A549 (cell line): ENCODE data around the gene HUNK. TPM values are rescaled to one million over a fixed set of nuclear protein-coding genes. Genes with fewer than 3 reads are reported as not detected.

Experiments used
- ATAC-seq, 2 experiments: fragments of 200-7000 bp in 1 of 2; fragments of >200 bp in 1 of 2; cut with Nextera tagmentation in 1 of 2; cut with Tn5 transposase in 1 of 2; 3 replicates each; pipeline versions ENCODE4 v1.8.0 to v1.9.1; 2018 to 2020; ENCODE audit warnings: mild to moderate bottlenecking in 1 of 2, moderate library complexity in 1 of 2
- CTCF ChIA-PET: fragments of 300-600 bp; sonication (Branson Sonifier 250); formaldehyde crosslinking; extraction: SDS; loops from one replicate; lab custom pipeline; 2021; ENCODE audit warnings: antibody characterized with exemption, inconsistent platforms; lab: Yijun Ruan, JAX
- POLR2A ChIA-PET: fragments of 350-600 bp; formaldehyde crosslinking; extraction: SDS; loops from one replicate; lab custom pipeline; 2021; ENCODE audit warnings: antibody characterized with exemption, inconsistent platforms; lab: Yijun Ruan, JAX
- DNase-seq, 2 experiments: peaks; one replicate each; pipeline versions ENCODE4 v3.0.0 to v3.0.0-alpha.2; 2011 to 2016; ENCODE audit warnings: low read depth in 1 of 2, low spot score in 1 of 2
- FAIRE-seq: peaks from 2 replicates; lab custom pipeline; 2011; peaks lifted over from hg19 to GRCh38; lab: Jason Lieb, UNC
- H3K27ac ChIP-seq, 2 experiments: fragments of >200 bp; sonication (Bioruptor Twin); formaldehyde crosslinking; 3 replicates each; pipeline ENCODE4 v1.5.1; 2016 to 2017
- H3K4me1 ChIP-seq: fragments of >200 bp; sonication (Bioruptor Twin); formaldehyde crosslinking; 3 replicates; pipeline ENCODE4 v1.6.1; 2016
- H3K4me2 ChIP-seq: fragments of >200 bp; sonication (Bioruptor Twin); formaldehyde crosslinking; 3 replicates; pipeline ENCODE4 v1.6.1; 2016
- H3K4me3 ChIP-seq: fragments of >200 bp; sonication (Bioruptor Twin); formaldehyde crosslinking; 3 replicates; pipeline ENCODE4 v1.5.1; 2016
- H3K9me3 ChIP-seq: fragments of >200 bp; sonication (Bioruptor Twin); formaldehyde crosslinking; 3 replicates; pipeline ENCODE4 v1.6.1; 2016
- CBX2 ChIP-seq: fragments of 200-600 bp; sonication (generic); IDR thresholded peaks from 2 replicates; pipeline ENCODE4 v1.6.1; 2016; ENCODE audit warnings: low read depth, mild to moderate bottlenecking, borderline replicate concordance
- CHD2 ChIP-seq: fragments of 150-350 bp; IDR thresholded peaks from 2 replicates; pipeline ENCODE4 v1.6.1; 2014; ENCODE audit warnings: low read length; ENCODE audit not compliant: partially characterized antibody
- CHD4 ChIP-seq: fragments of 200-600 bp; sonication (generic); IDR thresholded peaks from 2 replicates; pipeline ENCODE4 v1.6.1; 2016; ENCODE audit warnings: antibody characterized with exemption, mild to moderate bottlenecking, borderline replicate concordance
- CTCF ChIP-seq: fragments of >200 bp; sonication (Bioruptor Twin); formaldehyde crosslinking; IDR thresholded peaks from 3 replicates; pipeline ENCODE4 v1.5.1; 2016
- ELK1 ChIP-seq: fragments of 150-350 bp; IDR thresholded peaks from 2 replicates; pipeline ENCODE4 v1.6.1; 2014; ENCODE audit warnings: low read depth, mild to moderate bottlenecking, low read length
- ESRRA ChIP-seq: fragments of 150-350 bp; IDR thresholded peaks from 2 replicates; pipeline ENCODE4 v1.6.1; 2014; ENCODE audit warnings: mild to moderate bottlenecking, low read length, borderline replicate concordance
- HDAC2 ChIP-seq: fragments of 200-600 bp; sonication (generic); IDR thresholded peaks from 2 replicates; pipeline ENCODE4 v1.6.1; 2016
- HES2 ChIP-seq: fragments of >200 bp; sonication (Bioruptor Twin); formaldehyde crosslinking; IDR thresholded peaks from 2 replicates; pipeline ENCODE4 v1.6.1; 2016
- HEYL ChIP-seq: fragments of 250-450 bp; sonication (Bioruptor Pico); IDR thresholded peaks from 2 replicates; pipeline ENCODE4 v1.8.0; 2021; ENCODE audit warnings: mild to moderate bottlenecking, moderate library complexity
- HOXB5 ChIP-seq: fragments of 250-450 bp; sonication (Bioruptor Pico); IDR thresholded peaks from 2 replicates; pipeline ENCODE4 v1.5.0; 2020; ENCODE audit warnings: mild to moderate bottlenecking, moderate library complexity
- KDM1A ChIP-seq: fragments of 200-600 bp; sonication (generic); IDR thresholded peaks from 2 replicates; pipeline ENCODE4 v1.6.1; 2016; ENCODE audit warnings: low read depth, mild to moderate bottlenecking
- MYC ChIP-seq: IDR thresholded peaks from 2 replicates; pipeline ENCODE4 v1.6.1; 2012; ENCODE audit warnings: mild to moderate bottlenecking, inconsistent platforms, low read length, improper control_type of control experiment, borderline replicate concordance
- PHF8 ChIP-seq: fragments of 200-600 bp; sonication (generic); IDR thresholded peaks from 2 replicates; pipeline ENCODE4 v1.6.1; 2016; ENCODE audit warnings: low read depth, mild to moderate bottlenecking, antibody characterized with exemption, moderate library complexity, borderline replicate concordance
- POLR2AphosphoS2 ChIP-seq: conservative IDR thresholded peaks from 2 replicates; pipeline ENCODE4 v1.6.1; 2012; ENCODE audit warnings: low read length, improper control_type of control experiment, inconsistent platforms
- REST ChIP-seq: fragments of 200-600 bp; sonication (generic); IDR thresholded peaks from 2 replicates; pipeline ENCODE4 v1.6.1; 2016; ENCODE audit warnings: antibody characterized with exemption, mild to moderate bottlenecking, moderate library complexity
- RFX5 ChIP-seq: fragments of 450-650 bp; IDR thresholded peaks from 2 replicates; pipeline ENCODE4 v1.7.1; 2014; ENCODE audit warnings: antibody characterized with exemption, mild to moderate bottlenecking, moderate library complexity
- SMC3 ChIP-seq: fragments of >200 bp; sonication (Bioruptor Twin); formaldehyde crosslinking; IDR thresholded peaks from 3 replicates; pipeline ENCODE4 v1.6.1; 2018; ENCODE audit warnings: inconsistent platforms
- TFCP2L1 ChIP-seq: fragments of 250-450 bp; sonication (Bioruptor Pico); IDR thresholded peaks from 2 replicates; pipeline ENCODE4 v1.5.0; 2021; ENCODE audit warnings: mild to moderate bottlenecking
- USF2 ChIP-seq: fragments of 450-650 bp; IDR thresholded peaks from 2 replicates; pipeline ENCODE4 v1.6.1; 2014; ENCODE audit warnings: antibody characterized with exemption
- ZFP36 ChIP-seq: fragments of 450-650 bp; IDR thresholded peaks from 2 replicates; pipeline ENCODE4 v1.6.1; 2014; ENCODE audit warnings: borderline replicate concordance; ENCODE audit not compliant: partially characterized antibody
- ZSCAN20 ChIP-seq: fragments of 250-450 bp; sonication (Bioruptor Pico); IDR thresholded peaks from 2 replicates; pipeline ENCODE4 v1.8.0; 2022; ENCODE audit warnings: mild to moderate bottlenecking, moderate library complexity
- WGBS: methylation state at CpG from one replicate; pipeline ENCODE4 v1.1.6; 2017; ENCODE audit errors: missing lambda C conversion rate; 5-methylcytosine and 5-hydroxymethylcytosine counted together
- polyA plus RNA-seq, 4 experiments: library from polyadenylated mRNA; depleted of rRNA in 3 of 4; stranded (reverse); fragments of >200 nt; fragmentation: RNase III in 1 of 4; extraction: RNeasy Plus Mini Kit Qiagen cat#74134 plus additional on column Dnase treatment in 1 of 4; gene quantifications; 2 replicates in 3 of 4; 3 replicates in 1 of 4; pipeline ENCODE4 v1.2.3, GENCODE V29; 2011 to 2017

Gene HUNK
- polyA plus RNA-seq, 2 of the 4 experiments (the other 2 are of a cell fraction): 0.44 to 0.52 TPM

- FAIRE-seq: no peak
- H3K4me1 ChIP-seq: no peaks in the 10 kb centered on the region
- H3K4me3 ChIP-seq: no peak overlapping the region
- H3K4me2 ChIP-seq: no peak overlapping the region
- POLR2A ChIA-PET: no interaction called here
- no peaks in the 10 kb centered on the region for H3K9me3 ChIP-seq
- TF ChIP-seq USF2: no peak
- no peak for TF ChIP-seq HOXB5 (CRISPR knock-in tag)
- TF ChIP-seq MYC: no peak
- TF ChIP-seq CBX2: no peak
- no peak for TF ChIP-seq REST
- no peak for TF ChIP-seq ESRRA
- TF ChIP-seq ZFP36: no peak
- TF ChIP-seq ZSCAN20 (CRISPR knock-in tag): no peak
- TF ChIP-seq ELK1: no peak
- no peak for TF ChIP-seq KDM1A
- no peak for TF ChIP-seq TFCP2L1 (CRISPR knock-in tag)
- TF ChIP-seq POLR2AphosphoS2: no peak
- no peak for TF ChIP-seq PHF8
- no peak for TF ChIP-seq SMC3
- no peak for TF ChIP-seq HDAC2
- no peak for TF ChIP-seq RFX5
- no peak for TF ChIP-seq CHD4
- no peak for TF ChIP-seq HEYL (CRISPR knock-in tag)
- TF ChIP-seq, all 56 proteins: peak for 0
- no peak for DNase-seq
- no peak for ATAC-seq
- WGBS: 30% methylated on average over 2 of the region's 2 CpGs
- no peak overlapping the region for H3K27ac ChIP-seq
- CTCF ChIA-PET: no interaction called here
These were observed 84.8 kb downstream of the HUNK start for GRCh38 chr21:31957631-31958030.

GRCh38 chr21:31959881-31960280 is 87.1 kb downstream of the HUNK start:
- no peak for ATAC-seq
- H3K9me3 ChIP-seq: no peaks in the 10 kb centered on the region
- no peak overlapping the region for H3K4me2 ChIP-seq
- FAIRE-seq: no peak
- CTCF ChIA-PET: no interaction called here
- no peak for DNase-seq
- no peaks in the 10 kb centered on the region for H3K4me1 ChIP-seq
- H3K27ac ChIP-seq: no peak overlapping the region
- H3K4me3 ChIP-seq: no peak overlapping the region
- 43% methylated on average over 2 of the region's 2 CpGs for WGBS
- TF ChIP-seq CHD2: no peak
- TF ChIP-seq SMC3: no peak
- TF ChIP-seq CTCF: no peak
- no peak for TF ChIP-seq HES2
- TF ChIP-seq RFX5: no peak
- POLR2A ChIA-PET: no interaction called here
